Measurements from ENCODE around the gene NOM1.

The NOM1 gene

DNA sequence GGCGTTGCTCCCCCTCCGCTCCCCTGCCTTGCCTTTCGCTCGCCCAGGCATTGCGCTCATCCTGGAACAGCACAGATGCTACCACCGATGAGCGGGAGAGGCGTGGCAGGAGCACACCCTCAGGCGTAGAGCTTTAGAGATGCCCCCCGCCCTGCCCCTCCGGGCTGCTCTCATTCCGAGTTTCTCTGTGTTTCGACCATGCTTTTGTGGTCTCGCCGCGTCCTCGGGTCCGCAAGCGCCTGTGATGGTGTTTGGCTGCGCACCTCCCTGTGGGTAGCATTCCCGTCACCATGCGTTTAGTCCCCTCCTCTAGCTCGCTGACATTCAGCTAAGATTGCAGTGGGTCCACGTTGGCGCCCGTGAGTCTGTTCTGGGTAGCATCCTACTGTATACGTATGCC, 18.7 kb downstream of the NOM1 start:
- no peak for TF ChIP-seq CTCF (IDR thresholded peaks at IDR 0.05; ENCODE audit: insufficient read depth, low read length, poor library complexity, severe bottlenecking)
- no peaks in the 10 kb centered on the region for H3K27me3 ChIP-seq (replicated peaks; ENCODE audit: control insufficient read depth, insufficient read depth, low read length)
- no peak for DNase-seq (ENCODE audit: extremely low read depth, insufficient read length)
- H3K36me3 ChIP-seq (ENCODE audit: control insufficient read depth, insufficient read depth, low read length) = peaks cover 26% of the 10 kb centered on the region
- no peak overlapping the region for H3K4me3 ChIP-seq (replicated peaks; ENCODE audit: low read depth, low read length)

- no peaks in the 10 kb centered on the region for H3K27me3 ChIP-seq (replicated peaks; ENCODE audit: control insufficient read depth, insufficient read depth, low read length)
- no peak overlapping the region for H3K4me3 ChIP-seq (replicated peaks; ENCODE audit: low read depth, low read length)
- TF ChIP-seq CTCF (IDR thresholded peaks at IDR 0.05; ENCODE audit: insufficient read depth, low read length, poor library complexity, severe bottlenecking) = peak; percentile 22
- DNase-seq (ENCODE audit: extremely low read depth, insufficient read length) = no peak
- peaks cover 23% of the 10 kb centered on the region for H3K36me3 ChIP-seq (ENCODE audit: control insufficient read depth, insufficient read depth, low read length)
Measured at GRCh38 chr7:156969972-156970420, 20.5 kb downstream of the NOM1 start.

- no peak for TF ChIP-seq CTCF (IDR thresholded peaks at IDR 0.05; ENCODE audit: insufficient read depth, low read length, poor library complexity, severe bottlenecking)
- Histone ChIP-seq H3K4me3 (replicated peaks; ENCODE audit: low read depth, low read length) (no peak overlapping the region), H3K36me3 (ENCODE audit: control insufficient read depth, insufficient read depth, low read length) (peaks cover 4% of the 10 kb centered on the region), H3K27me3 (replicated peaks; ENCODE audit: control insufficient read depth, insufficient read depth, low read length) (no peaks in the 10 kb centered on the region)
- DNase-seq (ENCODE audit: extremely low read depth, insufficient read length) = no peak
Measured at GRCh38 chr7:156975620-156976019, 26.1 kb downstream of the NOM1 start.

- Histone ChIP-seq H3K4me3 (replicated peaks; ENCODE audit: low read depth, low read length) (no peak overlapping the region), H3K27me3 (replicated peaks; ENCODE audit: control insufficient read depth, insufficient read depth, low read length) (no peaks in the 10 kb centered on the region), H3K36me3 (ENCODE audit: control insufficient read depth, insufficient read depth, low read length) (no peaks in the 10 kb centered on the region; the same call in 1 of the 2 replicates)
- TF ChIP-seq CTCF (IDR thresholded peaks at IDR 0.05; ENCODE audit: insufficient read depth, low read length, poor library complexity, severe bottlenecking) = no peak
- DNase-seq (ENCODE audit: extremely low read depth, insufficient read length) = no peak
Measured at GRCh38 chr7:156979007-156979606, 29.6 kb downstream of the NOM1 start.

DNA sequence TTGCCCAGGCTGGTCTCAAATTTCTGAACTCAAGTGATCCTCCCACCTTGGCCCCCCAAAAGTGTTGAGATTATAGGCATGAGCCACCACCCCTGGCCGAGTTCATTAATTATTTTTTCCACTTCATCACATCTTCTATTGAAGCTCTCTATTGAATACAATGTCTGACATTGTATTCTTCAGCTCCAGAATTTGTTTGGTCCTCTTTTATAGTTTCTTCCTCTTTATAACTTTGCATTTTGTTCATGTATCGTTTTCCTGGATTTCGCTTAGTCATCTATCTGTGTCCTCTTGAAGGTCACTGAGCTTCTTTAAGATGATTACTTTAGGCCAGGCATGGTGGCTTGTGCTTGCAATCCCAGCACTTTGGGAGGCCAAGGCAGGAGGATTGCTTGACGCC, 30.2 kb downstream of the NOM1 start:
- no peak for TF ChIP-seq CTCF (IDR thresholded peaks at IDR 0.05; ENCODE audit: insufficient read depth, low read length, poor library complexity, severe bottlenecking)
- no peak overlapping the region for H3K4me3 ChIP-seq (replicated peaks; ENCODE audit: low read depth, low read length)
- no peak for DNase-seq (ENCODE audit: extremely low read depth, insufficient read length)
- no peaks in the 10 kb centered on the region; the same call in 1 of the 2 replicates for H3K36me3 ChIP-seq (ENCODE audit: control insufficient read depth, insufficient read depth, low read length)
- H3K27me3 ChIP-seq (replicated peaks; ENCODE audit: control insufficient read depth, insufficient read depth, low read length) = no peaks in the 10 kb centered on the region
